COR-L47 (cell line): Measurements from ENCODE around the gene PAPPA2.

Experiments used
- DNase-seq: peaks from one replicate; lab custom pipeline; 2025; lab: John Stamatoyannopoulos, UW

PAPPA2 gene

DNA sequence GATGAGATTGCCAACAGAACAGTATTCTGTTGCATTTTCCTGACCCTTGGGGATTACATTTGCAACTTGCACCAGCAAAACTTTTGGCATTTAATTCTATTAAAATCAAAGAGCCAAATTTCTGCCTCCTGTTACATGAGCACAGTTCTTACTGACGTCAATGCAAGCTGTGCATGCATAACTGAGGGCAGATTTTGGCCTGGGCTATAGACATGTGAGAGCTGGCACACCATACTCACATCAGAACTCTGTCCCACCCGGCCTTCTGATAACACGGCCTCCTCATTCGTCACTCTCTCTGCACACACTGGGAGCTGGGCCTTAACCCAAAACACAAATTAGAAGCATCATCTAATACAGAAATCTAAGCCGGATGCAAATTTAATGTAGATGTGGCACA lies 31.5 kb downstream of the PAPPA2 start:
- no peak for DNase-seq

DNA sequence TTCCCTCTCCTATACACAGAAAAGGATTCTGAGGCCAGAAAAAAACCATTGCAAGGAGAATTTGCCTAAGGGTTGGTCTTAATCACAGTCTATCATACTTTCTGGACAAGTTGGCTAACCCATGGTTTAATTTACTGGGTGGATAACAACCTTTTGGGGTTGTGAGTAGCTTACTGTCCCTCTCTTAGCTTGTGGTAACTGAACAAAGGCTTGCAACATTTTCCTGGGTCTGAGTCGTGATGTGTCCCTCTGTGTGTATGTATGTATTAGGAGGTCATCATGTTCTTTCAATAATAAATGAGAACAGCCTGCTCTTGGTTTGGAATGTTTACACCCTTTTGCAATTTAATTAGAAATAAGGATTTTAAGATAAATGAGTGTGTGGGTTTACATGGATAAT lies 36.7 kb downstream of the PAPPA2 start:
- no peak for DNase-seq

DNA sequence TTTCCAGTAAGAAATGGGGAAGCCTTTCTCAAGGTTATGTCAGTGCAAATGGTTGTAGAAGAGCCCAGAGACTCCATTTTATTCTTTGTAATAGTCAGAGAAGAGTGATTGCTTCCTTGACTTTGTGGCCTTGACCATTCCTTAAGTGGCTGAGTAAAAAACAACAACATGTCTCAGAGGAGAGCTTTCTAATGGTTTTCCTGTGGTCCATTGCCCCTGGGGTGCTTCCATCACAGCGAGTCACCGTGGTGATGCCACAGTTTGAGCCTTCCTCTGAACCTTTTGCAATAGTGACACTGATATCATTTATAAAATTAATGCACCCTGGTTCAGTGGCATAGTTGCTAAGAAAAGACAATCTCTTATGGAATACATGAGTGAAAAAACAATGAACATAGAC lies 38.6 kb downstream of the PAPPA2 start:
- DNase-seq, result no peak

DNA sequence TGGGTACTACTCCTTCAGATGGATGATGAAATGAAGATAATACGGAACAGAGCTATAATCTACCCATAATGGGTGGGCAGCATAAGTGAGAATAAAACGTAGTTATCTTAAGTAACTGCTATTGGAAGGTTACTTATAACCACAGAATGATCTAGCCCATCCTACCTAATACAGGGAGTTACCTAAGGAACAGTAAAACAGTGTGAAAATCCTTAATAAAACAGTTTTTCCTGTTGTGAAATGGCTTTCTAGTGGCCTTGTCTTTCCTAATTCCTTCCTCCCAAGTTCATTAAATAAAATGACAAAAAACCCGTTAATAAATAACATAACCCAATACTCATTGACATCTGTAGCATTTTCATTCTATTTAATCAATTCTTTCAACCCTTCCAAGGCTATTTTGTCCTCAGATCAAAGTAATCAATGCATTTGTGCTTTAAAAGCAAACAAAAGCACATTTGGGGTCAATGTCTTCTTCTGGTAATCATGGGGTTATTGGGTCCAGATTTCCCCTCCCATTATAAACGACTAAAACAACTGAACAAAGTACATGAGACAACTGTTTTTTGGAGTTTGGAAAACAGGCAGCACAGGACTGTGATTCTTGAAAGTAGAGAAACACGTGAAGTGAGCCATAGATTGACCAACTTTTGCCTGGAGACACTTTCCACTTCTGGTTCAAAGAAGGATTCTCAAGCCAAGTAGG lies 42.0 kb downstream of the PAPPA2 start:
- DNase-seq, result no peak

DNA sequence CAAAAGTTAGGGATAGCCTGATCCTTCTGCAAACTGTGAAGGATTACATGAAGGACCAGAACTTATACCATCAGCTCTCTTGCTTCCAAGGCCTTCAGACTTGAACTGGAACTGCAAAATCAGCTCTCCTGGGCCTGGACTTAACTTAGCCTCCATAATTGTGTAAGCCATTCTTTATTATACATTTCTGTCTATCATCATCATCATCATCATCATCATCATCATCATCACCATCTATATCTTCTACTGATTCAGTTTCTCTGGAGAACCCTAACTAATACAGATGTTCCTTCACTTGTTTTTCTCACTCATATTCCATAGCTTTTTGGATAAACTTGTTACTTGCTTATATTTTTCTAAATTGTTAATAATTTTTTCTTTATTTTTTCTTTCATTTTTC lies 50.0 kb downstream of the PAPPA2 start:
- no peak for DNase-seq

DNA sequence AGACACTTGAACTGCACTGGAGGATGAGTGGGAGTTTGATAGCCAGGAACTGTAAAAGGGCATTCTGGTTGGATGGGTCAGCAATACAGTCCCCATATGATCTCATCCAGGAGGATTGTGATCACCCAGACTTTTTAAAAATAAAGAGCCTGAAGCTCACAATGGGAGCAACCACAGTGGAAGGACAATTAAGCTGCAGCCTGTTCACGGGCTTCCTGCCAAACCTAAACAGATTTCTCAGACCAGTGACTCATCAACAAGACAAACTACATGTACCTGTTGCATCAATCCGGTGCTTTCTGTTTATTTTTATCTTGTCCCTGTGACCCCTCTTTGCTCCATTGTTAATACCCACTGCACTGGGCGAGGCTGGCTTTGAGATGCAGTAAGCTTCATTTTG lies 52.3 kb downstream of the PAPPA2 start:
- peak; percentile 51 for DNase-seq

DNA sequence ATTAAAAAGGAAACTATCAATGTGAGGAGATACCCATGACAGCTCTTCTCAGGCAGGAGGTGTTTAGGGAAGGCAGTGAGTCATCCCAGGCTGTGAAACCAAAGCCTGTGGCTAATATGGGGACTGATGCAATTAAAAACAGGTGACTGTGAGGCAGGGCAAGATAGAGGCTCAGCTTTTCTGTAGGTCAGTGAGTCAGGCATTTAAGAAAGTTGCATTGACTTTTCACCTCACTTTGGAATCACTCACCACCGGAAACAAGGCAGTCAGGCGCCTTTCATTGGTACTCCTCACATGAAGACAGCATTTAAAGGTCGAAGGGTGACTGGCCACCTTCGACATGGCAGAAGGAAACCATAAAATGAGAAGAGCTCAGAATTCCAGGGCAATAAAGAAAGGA lies 54.5 kb downstream of the PAPPA2 start:
- no peak for DNase-seq

DNA sequence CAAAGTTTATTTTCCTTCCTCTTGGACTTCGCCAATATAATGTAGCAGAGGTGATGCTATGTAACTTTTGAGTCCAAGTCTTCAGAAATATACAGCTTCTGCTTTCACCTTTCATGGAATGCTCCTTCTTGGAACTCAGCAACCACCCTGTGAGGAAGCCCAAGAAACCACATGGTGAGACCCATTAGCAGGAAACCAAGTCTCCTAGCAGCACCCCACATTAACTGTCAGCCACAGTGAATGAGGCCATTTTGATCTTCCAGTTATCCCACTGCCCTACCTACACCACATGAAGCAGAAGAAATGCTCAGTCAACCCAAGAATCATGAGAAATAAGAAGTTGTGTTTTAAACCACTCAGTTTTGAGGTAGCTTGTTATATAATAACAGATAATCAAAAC lies 58.2 kb downstream of the PAPPA2 start:
- DNase-seq, result no peak

DNA sequence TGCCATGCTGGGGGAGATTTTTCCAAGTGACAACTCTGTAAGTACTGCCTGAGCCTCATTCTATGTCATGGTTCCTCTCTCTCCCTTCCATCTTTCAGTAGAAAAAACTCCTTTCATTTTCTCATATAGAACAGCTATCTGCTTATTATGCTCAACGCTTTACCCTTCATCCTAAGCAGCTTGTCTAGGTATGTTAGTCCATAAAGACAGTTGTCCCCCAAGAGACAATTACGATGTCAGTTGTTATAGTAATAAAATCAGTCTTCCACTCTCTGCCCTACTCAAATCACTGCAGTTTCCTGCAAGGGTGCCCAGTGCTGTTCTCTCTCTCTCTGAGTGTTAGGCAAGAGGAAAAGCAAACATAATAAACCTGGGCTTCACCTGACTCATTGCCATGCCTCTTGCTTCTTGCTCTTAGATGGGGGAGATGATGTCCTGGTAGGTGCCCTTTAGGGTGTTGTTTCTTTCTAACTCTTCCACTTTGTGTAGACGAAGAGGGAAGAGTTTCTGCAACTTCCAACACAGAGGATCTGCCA lies 59.4 kb downstream of the PAPPA2 start:
- no peak for DNase-seq

DNA sequence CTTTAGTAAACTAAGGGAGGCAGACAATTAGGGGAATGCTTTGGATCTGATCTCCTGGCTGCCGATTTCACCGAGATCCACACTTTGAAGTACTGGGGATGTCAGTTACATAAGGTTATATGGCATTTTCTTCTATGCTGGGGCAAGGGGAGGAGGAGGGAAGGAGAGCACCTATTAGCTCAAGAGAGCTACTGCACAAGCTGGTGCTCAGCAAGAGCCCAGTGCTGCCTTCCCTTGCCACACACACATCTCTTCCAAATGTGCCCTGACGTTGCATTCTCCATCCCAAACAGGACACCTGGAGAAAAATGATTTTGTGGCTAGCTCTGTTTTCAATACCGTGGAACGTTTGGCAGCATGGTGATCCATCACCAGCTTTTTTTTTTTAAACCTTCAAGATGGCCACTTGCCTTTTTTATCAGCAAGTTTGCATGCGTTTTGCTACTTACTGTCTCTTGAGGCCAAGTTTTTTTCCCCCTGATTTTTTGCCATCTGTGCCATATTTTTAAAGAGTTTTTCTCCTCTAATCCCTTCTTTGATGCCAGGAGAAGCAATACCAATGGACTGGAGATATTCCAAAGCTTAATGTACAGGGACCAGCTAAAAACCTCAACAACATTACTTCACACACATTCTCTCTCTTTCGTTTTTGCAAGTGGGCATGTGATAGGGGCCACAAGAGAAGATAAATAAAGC lies 66.6 kb downstream of the PAPPA2 start:
- no peak for DNase-seq

DNA sequence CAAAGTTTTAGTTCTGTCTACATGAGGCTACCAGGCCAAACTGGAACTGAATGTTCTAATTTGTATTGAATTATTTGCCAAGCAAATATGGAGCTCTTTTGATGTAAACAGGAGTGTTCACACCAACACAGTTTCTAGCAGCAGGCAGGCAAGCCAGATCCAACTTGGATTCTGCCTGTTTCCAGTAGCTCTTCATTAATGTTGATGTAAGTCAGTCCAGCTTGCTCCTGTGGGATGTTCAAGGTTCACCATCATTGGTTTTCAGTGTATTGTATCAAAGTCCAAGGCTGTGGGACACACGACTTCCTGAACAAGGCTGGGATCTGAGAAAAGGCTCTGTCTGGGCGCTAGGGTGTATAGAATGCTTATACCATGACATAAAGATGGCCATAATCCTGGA lies 68.1 kb downstream of the PAPPA2 start:
- DNase-seq, result no peak

DNA sequence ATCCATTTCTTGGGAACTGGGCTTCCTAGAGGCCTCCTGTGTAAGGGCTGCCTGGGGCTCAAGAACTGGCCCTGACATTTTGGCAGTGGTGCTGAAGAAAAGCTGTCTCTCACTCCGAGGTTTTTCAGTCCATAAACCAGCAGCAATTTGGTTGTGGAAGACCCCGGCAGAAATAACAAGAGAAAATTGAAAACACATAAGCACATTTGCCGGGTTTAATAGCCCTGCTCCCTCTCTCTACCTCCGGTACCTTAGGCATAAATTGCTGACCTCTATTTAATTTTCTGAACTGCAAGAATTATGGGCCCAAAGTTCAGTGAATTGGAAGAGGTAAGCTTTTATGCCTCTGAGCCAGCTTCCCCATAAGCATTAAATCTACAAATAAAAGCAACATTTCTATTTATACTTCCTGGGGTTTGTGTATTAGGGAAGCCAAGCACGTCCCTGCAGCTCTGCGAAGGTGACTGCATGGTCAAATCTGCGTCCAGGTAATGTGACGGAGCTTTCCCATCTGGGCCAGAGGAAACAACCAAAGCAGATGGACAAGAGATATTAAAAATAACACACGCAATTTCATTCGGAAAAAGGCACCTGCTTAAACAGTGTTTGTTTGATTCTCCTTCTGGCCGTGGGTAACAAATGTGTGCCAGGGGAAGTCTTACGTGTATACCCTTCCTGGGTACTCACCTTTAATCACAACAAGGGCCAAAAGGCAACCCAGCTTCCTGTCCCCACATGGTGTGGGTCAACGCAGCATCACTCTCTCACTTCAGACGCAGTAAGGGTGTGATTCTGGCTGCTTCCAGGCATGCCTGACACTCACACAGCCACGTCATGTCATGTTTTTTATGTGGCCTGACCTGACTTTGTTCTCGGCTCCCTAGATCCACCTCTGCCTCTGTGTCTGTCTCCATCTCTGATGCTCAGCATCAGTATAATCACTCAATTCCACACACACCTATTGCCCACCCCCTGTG lies 69.2 kb downstream of the PAPPA2 start:
- DNase-seq, result no peak

DNA sequence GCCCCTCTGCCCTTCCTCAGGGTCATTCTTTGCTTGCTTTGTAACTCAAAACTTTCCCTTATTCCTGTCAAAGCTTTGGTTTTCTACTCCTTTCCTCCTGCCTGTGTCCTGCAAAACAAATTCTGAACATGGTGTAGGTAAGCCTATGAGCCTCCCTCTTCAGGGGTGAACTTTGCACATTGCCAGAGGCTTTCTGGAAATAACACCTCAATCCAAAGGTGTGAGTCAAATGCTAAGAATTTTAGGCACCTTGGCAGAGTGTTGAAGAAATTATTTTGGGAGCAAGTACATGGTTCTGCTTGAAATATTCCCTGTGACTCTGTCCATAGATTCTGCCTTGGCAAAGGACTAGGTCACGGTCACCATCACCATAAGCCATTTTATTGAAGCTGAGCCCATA lies 70.0 kb downstream of the PAPPA2 start:
- DNase-seq, result no peak

DNA sequence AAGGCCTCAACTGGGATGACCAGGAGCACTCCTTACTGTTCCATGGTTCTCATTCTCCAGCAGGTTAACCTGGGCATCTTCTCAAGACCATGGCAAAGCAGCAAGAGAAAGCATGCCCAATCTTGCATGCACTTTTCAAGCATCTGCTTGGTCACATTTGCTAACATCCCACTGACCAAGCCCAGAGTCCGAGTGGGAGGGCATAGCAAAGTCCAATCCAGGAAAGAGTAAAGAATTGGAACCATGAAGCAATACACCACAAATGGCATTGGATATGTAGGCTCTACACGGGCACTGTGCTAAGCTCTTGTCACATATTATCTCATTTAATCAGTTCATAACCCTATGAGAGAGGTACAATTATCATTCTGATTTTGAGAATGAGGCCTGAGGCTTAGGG lies 73.6 kb downstream of the PAPPA2 start:
- no peak for DNase-seq

DNA sequence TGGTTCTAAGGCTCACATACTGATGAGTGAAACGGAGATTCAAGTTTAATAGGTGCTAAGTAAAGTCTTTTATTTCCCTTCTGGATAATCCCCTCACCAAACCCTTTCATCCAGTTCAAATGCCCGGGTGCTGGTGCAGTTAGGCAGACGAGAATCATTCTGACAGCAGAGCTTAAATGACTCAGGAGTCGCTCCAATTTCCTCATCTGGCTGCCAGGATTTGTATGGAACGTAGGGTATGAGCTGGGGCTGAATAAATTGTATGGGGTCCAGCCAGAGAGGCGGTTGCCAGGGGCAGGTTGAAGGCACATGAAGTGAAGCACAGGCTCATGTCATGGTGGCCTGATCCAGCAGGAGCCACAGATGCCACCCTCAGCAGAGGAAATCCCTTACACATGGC lies 76.0 kb downstream of the PAPPA2 start:
- DNase-seq, result no peak

DNA sequence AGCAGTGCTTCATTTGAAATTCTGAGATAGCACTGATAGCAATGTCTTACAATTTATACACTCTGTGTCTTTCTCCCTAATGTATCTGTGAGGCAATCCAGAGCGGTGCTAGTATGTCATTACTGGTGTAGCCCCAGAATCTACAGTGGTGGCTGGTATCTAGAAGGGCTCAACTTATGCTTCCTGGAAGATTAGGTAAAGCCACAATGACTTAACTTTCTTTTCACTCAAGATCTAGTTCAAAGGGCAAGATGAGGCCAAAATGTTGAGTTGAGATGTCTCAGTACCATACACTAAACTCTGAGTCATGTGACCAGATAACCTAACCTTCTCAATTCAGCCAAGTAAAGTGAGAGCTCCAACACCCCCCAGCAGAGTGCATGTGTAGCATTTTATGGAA lies 77.5 kb downstream of the PAPPA2 start:
- DNase-seq, result no peak

DNA sequence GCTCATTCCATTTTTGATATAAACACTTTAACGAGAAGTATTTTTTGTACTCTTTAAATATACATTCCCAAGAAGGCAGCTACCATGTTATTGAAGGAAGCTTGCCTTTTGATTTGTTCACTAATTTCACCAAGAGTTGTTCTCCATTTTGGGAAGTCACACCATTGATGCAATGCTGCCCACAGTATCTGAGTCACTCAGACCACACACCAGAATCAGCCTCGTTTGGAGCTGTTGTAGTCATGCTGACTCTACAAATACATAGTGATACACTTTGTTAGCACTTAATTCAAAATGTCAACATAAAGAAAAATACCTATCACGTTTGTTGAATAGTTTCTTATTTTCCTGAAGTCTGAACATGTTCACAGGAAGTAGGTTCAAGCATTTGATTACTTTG lies 78.7 kb downstream of the PAPPA2 start:
- no peak for DNase-seq

DNA sequence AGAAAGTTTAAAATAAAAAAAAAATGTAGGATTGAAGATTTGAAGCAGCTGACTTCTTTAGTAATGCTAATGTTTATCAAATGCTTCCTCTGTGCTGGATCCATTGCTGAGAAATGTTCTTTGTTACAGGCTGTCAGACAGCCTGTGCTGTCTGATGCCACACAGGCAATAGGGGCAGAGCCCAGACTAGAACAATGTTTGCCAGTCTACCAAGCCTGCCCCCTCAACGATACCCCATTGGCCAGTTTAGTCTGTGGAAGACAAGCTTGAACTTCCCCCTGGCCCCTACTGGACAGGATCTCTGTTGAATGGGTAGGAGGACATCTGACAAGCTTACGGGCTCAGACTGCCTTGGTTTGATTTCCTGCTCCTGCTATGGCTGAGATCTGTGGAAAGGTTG lies 79.4 kb downstream of the PAPPA2 start:
- DNase-seq, result no peak

DNA sequence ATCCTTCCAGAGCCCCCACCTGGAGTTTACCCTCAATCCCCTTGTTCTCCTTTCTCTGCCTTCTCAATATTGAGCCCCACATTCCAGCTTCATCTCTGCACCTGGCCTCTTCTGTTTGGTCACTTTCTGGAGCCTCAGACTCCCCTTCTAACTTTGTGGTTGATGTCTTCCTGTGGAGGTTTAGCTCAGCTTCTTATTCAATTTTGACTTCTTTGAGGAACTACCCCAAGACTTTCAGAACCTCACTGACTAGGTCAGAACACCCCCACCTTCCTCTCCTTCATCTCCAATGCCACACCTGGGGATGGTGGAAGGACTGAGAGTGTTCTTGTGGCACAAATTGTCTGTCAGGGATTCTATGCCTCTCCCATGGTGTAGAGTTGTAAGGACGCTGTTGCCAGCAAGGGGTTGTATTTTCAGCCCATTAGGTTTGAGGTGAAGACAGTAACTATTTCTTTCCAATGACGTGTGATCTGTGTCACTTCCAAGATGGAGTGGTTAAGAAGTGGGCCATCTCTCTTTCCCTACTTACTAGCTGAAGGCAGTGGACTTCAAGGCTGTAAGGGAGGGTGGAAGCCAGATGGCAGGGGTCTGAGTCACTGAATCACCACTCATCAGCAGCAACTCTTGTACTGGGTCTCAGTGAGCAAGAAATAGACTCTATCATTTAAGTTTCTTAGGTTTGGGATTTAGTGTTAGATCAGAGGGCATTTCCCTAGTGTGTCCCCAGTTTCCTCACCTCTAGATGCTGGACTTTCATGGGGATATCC lies 80.6 kb downstream of the PAPPA2 start:
- no peak for DNase-seq

DNA sequence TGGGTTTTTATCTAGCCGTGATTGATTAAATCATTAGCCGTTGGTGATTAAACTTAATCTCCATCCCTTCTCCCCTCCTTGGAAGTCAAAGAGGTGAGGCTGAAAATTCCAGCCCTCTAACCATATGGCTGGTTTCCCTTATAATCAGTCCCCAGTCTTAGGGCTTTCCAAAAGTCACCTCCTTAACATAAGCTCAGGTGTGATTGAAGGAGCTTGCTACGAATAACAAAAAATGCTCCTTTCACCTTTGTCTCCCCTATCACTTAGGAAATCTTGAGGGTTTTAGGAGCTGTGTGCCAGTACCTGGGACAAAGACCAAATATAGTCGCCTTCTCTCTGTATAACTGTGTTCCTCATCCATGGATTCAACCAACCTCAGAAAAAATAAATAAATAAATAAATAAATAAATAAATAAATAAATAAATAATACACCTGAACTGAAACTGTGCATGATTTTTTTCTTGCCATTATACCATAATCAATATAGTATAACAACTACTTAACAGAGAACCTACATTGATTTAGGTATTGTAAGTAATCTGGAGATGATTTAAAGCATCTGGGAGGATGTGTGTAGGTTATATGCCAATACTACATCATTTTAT lies 82.2 kb downstream of the PAPPA2 start:
- DNase-seq, result no peak

DNA sequence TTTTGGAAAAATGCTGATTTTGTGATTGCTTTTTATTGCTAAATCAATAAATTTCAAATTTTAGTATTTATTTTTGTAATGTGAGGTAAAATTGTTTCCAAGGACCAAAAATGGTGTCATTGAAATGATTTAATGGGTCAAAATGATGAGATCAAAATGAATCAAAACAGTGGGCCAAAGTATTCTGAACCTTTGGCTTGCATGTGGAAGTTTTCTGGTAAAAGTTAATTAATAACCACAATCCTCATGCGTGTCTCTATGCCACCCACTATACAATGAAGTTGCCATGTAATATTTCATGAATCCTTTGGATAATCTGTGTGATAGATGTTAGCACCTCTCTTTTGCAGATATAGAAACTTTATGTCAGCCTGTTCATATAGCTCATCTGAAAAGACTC lies 83.8 kb downstream of the PAPPA2 start:
- DNase-seq, result no peak
